GM19463 (cell line): ENCODE measurements around the gene ZIC4.

Experiments
- ATAC-seq: cut with Tn5 transposase; IDR thresholded peaks from one replicate; pipeline ENCODE4 v1.9.1; 2021; ENCODE audit warnings: mild to moderate bottlenecking, moderate library complexity; ENCODE audit not compliant: unreplicated experiment

The ZIC4 gene

GRCh38 chr3:147405231-147406027 is 914 bp downstream of the ZIC4 start:
- ATAC-seq = no peak

GRCh38 chr3:147404800-147405230 is 1.5 kb downstream of the ZIC4 start:
- ATAC-seq = no peak

- ATAC-seq = no peak
Measured at GRCh38 chr3:147404000-147404799, 2.1 kb downstream of the ZIC4 start.

- no peak for ATAC-seq
Measured at GRCh38 chr3:147403511-147403910, 2.8 kb downstream of the ZIC4 start.

- no peak for ATAC-seq
Measured at GRCh38 chr3:147402159-147402558, 4.2 kb downstream of the ZIC4 start.

GRCh38 chr3:147401421-147401820 is 4.9 kb downstream of the ZIC4 start:
- no peak for ATAC-seq

GRCh38 chr3:147400999-147401398 is 5.3 kb downstream of the ZIC4 start:
- no peak for ATAC-seq

- ATAC-seq = no peak
Measured at GRCh38 chr3:147400111-147400510, 6.2 kb downstream of the ZIC4 start.

GRCh38 chr3:147398813-147399534 is 7.4 kb downstream of the ZIC4 start:
- no peak for ATAC-seq

GRCh38 chr3:147397875-147398812 is 8.2 kb downstream of the ZIC4 start:
- ATAC-seq = no peak

- ATAC-seq = no peak
Measured at GRCh38 chr3:147397155-147397874, 9.0 kb downstream of the ZIC4 start.

- no peak for ATAC-seq
Measured at GRCh38 chr3:147396712-147397046, 9.7 kb downstream of the ZIC4 start.

- no peak for ATAC-seq
Measured at GRCh38 chr3:147395899-147396711, 10.2 kb downstream of the ZIC4 start.

GRCh38 chr3:147394884-147395225 is 11.5 kb downstream of the ZIC4 start:
- no peak for ATAC-seq

GRCh38 chr3:147393943-147394883 is 12.1 kb downstream of the ZIC4 start:
- ATAC-seq = no peak

- no peak for ATAC-seq
Measured at GRCh38 chr3:147393261-147393942, 12.9 kb downstream of the ZIC4 start.

GRCh38 chr3:147392625-147392946 is 13.8 kb downstream of the ZIC4 start:
- no peak for ATAC-seq
